Endothelial cell (in vitro differentiated cells): ENCODE measurements around the gene PTGER2. TPM values are rescaled to one million over a fixed set of nuclear protein-coding genes. Genes with fewer than 3 reads are reported as not detected.

Experiments
- DNase-seq: peaks from one replicate; pipeline ENCODE4 v3.0.0; 2021; ENCODE audit warnings: low spot score
- H3K27ac Mint-ChIP-seq: one replicate; pipeline ENCODE4 v1.8.0; 2021; ENCODE audit warnings: mixed read lengths, inconsistent platforms; ENCODE audit not compliant: unreplicated experiment
- H3K27me3 Mint-ChIP-seq: one replicate; pipeline ENCODE4 v1.8.0; 2021; ENCODE audit warnings: mild to moderate bottlenecking, moderate library complexity, mixed read lengths, inconsistent platforms; ENCODE audit not compliant: unreplicated experiment
- H3K36me3 Mint-ChIP-seq: one replicate; pipeline ENCODE4 v1.8.0; 2021; ENCODE audit warnings: mild to moderate bottlenecking, low read depth, mixed read lengths, inconsistent platforms; ENCODE audit not compliant: unreplicated experiment
- H3K4me1 Mint-ChIP-seq: one replicate; pipeline ENCODE4 v1.8.0; 2021; ENCODE audit warnings: mild to moderate bottlenecking, mixed read lengths, inconsistent platforms; ENCODE audit not compliant: unreplicated experiment
- H3K4me3 Mint-ChIP-seq: one replicate; pipeline ENCODE4 v1.8.0; 2021; ENCODE audit warnings: mild to moderate bottlenecking, mixed read lengths, inconsistent platforms; ENCODE audit not compliant: unreplicated experiment
- H3K9me3 Mint-ChIP-seq: one replicate; pipeline ENCODE4 v1.8.0; 2021; ENCODE audit warnings: mixed read lengths, inconsistent platforms; ENCODE audit not compliant: unreplicated experiment
- total RNA-seq: library from RNA; stranded (reverse); fragmentation: NEBNext Ultra II Directional; extraction: Animal tissue kit (Norgen Biotek cat#: 25700); gene quantifications from one replicate; pipeline ENCODE4 v1.2.1, GENCODE V29; 2021; ENCODE audit not compliant: unreplicated experiment
- TF ChIP-seq, protein P1 (sequence below): fragments of 200-600 bp; sonication (generic); IDR thresholded peaks from one replicate; pipeline ENCODE4 v1.5.0; 2021; ENCODE audit warnings: antibody characterized with exemption; ENCODE audit not compliant: unreplicated experiment

The PTGER2 gene
- total RNA-seq, 1 donor from 2014 or later, result not detected

DNA sequence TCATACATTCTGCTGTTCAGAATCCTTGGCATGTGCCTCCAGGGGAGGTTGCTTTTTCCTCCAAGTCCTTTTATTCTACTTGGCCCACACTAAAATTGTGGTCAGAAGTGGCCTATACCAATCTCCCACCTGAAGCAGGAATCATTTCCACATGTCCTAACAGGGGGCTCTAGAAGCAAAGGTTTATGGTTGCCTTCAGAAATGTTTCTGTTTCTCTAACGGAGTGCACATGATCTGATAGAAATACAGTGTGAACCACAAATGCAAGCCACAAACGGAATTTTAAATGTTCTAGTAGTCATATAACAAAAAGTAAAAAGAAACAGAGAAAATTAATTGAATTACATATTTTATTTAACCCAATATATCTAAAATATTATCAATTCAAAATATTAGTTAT is 4.0 kb downstream of the PTGER2 start:
- H3K4me1 Mint-ChIP-seq, result peaks cover 14% of the 10 kb centered on the region
- H3K4me3 Mint-ChIP-seq, result no peak overlapping the region
- TF ChIP-seq, protein P1, sequence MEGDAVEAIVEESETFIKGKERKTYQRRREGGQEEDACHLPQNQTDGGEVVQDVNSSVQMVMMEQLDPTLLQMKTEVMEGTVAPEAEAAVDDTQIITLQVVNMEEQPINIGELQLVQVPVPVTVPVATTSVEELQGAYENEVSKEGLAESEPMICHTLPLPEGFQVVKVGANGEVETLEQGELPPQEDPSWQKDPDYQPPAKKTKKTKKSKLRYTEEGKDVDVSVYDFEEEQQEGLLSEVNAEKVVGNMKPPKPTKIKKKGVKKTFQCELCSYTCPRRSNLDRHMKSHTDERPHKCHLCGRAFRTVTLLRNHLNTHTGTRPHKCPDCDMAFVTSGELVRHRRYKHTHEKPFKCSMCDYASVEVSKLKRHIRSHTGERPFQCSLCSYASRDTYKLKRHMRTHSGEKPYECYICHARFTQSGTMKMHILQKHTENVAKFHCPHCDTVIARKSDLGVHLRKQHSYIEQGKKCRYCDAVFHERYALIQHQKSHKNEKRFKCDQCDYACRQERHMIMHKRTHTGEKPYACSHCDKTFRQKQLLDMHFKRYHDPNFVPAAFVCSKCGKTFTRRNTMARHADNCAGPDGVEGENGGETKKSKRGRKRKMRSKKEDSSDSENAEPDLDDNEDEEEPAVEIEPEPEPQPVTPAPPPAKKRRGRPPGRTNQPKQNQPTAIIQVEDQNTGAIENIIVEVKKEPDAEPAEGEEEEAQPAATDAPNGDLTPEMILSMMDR, result no peak
- DNase-seq, result no peak
- peaks cover 13% of the 10 kb centered on the region for H3K36me3 Mint-ChIP-seq
- H3K27me3 Mint-ChIP-seq, result peaks cover 20% of the 10 kb centered on the region
- no peak overlapping the region for H3K27ac Mint-ChIP-seq
- H3K9me3 Mint-ChIP-seq, result peaks cover 5% of the 10 kb centered on the region

DNA sequence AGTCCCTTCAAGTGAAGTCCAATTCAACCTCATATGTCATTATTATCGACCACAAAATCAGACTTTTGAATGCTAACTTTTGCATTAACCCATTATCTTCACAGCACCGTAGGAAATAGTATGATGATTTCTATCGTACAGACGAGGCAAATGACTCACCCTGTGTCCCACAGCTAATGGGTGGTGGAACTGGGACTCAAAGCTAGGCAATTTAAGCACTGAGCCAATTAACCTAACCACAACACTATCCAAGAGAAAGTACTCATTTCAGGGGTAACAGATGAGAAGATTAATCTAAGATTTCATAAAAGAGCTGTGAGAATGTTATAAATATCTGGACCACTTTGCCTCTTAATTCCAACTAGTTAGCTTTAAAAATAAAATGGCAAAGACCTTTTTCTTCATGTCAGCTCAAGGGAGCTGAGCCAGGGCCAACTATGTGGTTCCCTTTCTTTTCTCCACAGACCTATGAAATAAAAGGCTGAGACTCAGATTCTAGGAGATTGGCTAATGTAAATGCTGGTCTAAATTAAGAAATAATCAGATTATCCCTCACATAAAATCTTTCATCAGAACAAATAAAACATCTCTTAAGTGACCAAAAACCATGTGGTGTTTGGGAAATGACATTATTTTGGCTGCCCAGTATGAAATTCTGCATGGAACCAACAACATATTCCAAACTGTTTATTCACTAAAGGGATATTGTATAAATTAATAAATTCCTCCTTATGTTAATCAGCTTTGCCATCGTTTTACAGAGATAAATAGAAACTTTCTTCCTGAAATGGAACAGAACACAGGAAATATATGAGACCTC is 4.9 kb downstream of the PTGER2 start:
- Mint-ChIP-seq H3K4me1 (peaks cover 11% of the 10 kb centered on the region), H3K4me3 (no peak overlapping the region), H3K9me3 (peaks cover 5% of the 10 kb centered on the region), H3K36me3 (peaks cover 13% of the 10 kb centered on the region), H3K27me3 (peaks cover 17% of the 10 kb centered on the region), H3K27ac (no peak overlapping the region)
- TF ChIP-seq, protein P1, result no peak
- DNase-seq, result no peak

- Mint-ChIP-seq H3K27ac (no peak overlapping the region), H3K27me3 (peaks cover 15% of the 10 kb centered on the region), H3K4me1 (peaks cover 7% of the 10 kb centered on the region), H3K4me3 (no peak overlapping the region), H3K36me3 (peaks cover 12% of the 10 kb centered on the region), H3K9me3 (peaks cover 5% of the 10 kb centered on the region)
- TF ChIP-seq, protein P1, result no peak
- no peak for DNase-seq
These were observed 5.8 kb downstream of the PTGER2 start for GRCh38 chr14:52319919-52320318.

DNA sequence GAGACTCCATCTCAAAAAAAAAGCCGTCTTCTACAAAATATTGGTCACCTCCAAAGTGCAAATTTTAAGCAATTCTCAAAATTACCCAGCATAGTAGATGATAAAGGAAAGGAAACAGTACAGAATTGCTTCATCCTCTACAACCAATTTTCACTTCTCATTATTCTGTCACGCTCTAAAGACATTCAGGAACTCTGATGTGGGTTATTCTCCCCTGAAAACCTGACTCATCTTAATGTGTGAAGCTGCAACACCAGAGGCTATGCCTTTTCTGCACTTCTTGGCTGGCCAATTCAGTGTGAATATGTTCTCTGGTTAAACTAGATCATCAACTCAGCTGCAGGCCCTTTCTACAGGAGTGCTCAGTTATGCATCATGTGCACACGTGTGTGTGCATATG is 11.0 kb downstream of the PTGER2 start:
- no peak overlapping the region for H3K4me3 Mint-ChIP-seq
- TF ChIP-seq, protein P1, result no peak
- H3K4me1 Mint-ChIP-seq, result no peaks in the 10 kb centered on the region
- H3K9me3 Mint-ChIP-seq, result peaks cover 5% of the 10 kb centered on the region
- no peak overlapping the region for H3K27ac Mint-ChIP-seq
- peaks cover 4% of the 10 kb centered on the region for H3K36me3 Mint-ChIP-seq
- H3K27me3 Mint-ChIP-seq, result peaks cover 6% of the 10 kb centered on the region
- no peak for DNase-seq

GRCh38 chr14:52325630-52326029 is 11.5 kb downstream of the PTGER2 start:
- Mint-ChIP-seq H3K9me3 (peaks cover 5% of the 10 kb centered on the region), H3K4me3 (no peak overlapping the region), H3K36me3 (peaks cover 4% of the 10 kb centered on the region), H3K27me3 (peaks cover 6% of the 10 kb centered on the region), H3K27ac (no peak overlapping the region), H3K4me1 (no peaks in the 10 kb centered on the region)
- TF ChIP-seq, protein P1, result no peak
- no peak for DNase-seq
